ENCODE results near the gene TRIM65.
"Not testable (repeated sequence)": the region's sequence is repeated elsewhere in the genome, so short reads cannot be mapped to it uniquely, and the experiment has no call there.

Gene TRIM65

GRCh38 chr17:75868730-75869281, 27.9 kb downstream of the TRIM65 start:
- H3K9ac ChIP-seq (ENCODE audit: low read length in 5 of 5); H3K4me3 ChIP-seq (ENCODE audit: low read depth in 1 of 5, low read length in 5 of 5); H3K36me3 ChIP-seq (ENCODE audit: control insufficient read depth in 5 of 5, insufficient read depth in 5 of 5, low read length in 5 of 5); H3K9me3 ChIP-seq (ENCODE audit: control insufficient read depth in 5 of 5, low read length in 5 of 5): not testable (repeated sequence)
- peaks cover 18 to 43% (median 37%) of the 10 kb centered on the region in 5 donors for H3K4me1 ChIP-seq (ENCODE audit: control insufficient read depth in 5 of 5, insufficient read depth in 5 of 5, low read length in 5 of 5)
- peak overlapping the region; percentile 62 for H3K27ac ChIP-seq (ENCODE audit: low read depth, low read length)
- H3K27me3 ChIP-seq (ENCODE audit: control insufficient read depth in 5 of 5, insufficient read depth in 4 of 5, low read length in 5 of 5): peaks cover 0 to 16% (median 0%) of the 10 kb centered on the region in 5 donors

- H3K9ac ChIP-seq (ENCODE audit: low read length in 5 of 5): not testable (repeated sequence)
Measured at GRCh38 chr17:75865404-75866188, 31.2 kb downstream of the TRIM65 start.

DNA sequence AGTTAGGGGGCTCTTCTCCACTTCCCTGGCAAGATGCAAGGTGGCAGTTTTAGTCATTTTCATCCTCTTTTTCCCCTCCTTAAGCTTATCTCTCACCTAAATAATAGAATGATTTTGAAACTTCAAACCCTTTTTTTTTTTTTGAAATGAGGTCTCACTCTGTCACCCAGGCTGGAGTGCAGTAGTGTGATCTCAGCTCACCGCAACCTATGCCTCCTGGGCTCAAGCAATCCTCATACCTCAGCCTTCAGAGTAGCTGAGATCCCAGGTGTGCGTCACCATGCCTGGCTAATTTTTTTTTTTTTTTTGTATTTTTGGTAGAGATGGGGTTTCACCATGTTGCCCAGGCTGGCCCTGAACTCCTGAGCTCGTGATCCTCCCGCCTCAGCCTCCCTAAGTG, 31.9 kb downstream of the TRIM65 start:
- Histone ChIP-seq H3K4me1 (ENCODE audit: control insufficient read depth in 5 of 5, insufficient read depth in 5 of 5, low read length in 5 of 5) (peaks cover 9 to 26% (median 19%) of the 10 kb centered on the region in 5 donors), H3K27me3 (ENCODE audit: control insufficient read depth in 5 of 5, insufficient read depth in 4 of 5, low read length in 5 of 5) (peaks cover 0 to 12% (median 0%) of the 10 kb centered on the region in 5 donors), H3K27ac (ENCODE audit: low read depth, low read length) (peak overlapping the region; percentile 23), H3K9ac (ENCODE audit: low read length in 5 of 5) (peak overlapping the region in 1 of 5 donors; percentile 51)
- H3K9me3 ChIP-seq (ENCODE audit: control insufficient read depth in 5 of 5, low read length in 5 of 5); H3K36me3 ChIP-seq (ENCODE audit: control insufficient read depth in 5 of 5, insufficient read depth in 5 of 5, low read length in 5 of 5); H3K4me3 ChIP-seq (ENCODE audit: low read depth in 1 of 5, low read length in 5 of 5): not testable (repeated sequence)

More at GRCh38 chr17:75865404-75866188, 31.2 kb downstream of the TRIM65 start:
- Histone ChIP-seq H3K4me1 (ENCODE audit: control insufficient read depth in 5 of 5, insufficient read depth in 5 of 5, low read length in 5 of 5) (peaks cover 9 to 28% (median 21%) of the 10 kb centered on the region in 5 donors), H3K27me3 (ENCODE audit: control insufficient read depth in 5 of 5, insufficient read depth in 4 of 5, low read length in 5 of 5) (peaks cover 0 to 13% (median 0%) of the 10 kb centered on the region in 5 donors), H3K27ac (ENCODE audit: low read depth, low read length) (peak overlapping the region; percentile 23)
- H3K9me3 ChIP-seq (ENCODE audit: control insufficient read depth in 5 of 5, low read length in 5 of 5); H3K36me3 ChIP-seq (ENCODE audit: control insufficient read depth in 5 of 5, insufficient read depth in 5 of 5, low read length in 5 of 5); H3K4me3 ChIP-seq (ENCODE audit: low read depth in 1 of 5, low read length in 5 of 5): not testable (repeated sequence)

DNA sequence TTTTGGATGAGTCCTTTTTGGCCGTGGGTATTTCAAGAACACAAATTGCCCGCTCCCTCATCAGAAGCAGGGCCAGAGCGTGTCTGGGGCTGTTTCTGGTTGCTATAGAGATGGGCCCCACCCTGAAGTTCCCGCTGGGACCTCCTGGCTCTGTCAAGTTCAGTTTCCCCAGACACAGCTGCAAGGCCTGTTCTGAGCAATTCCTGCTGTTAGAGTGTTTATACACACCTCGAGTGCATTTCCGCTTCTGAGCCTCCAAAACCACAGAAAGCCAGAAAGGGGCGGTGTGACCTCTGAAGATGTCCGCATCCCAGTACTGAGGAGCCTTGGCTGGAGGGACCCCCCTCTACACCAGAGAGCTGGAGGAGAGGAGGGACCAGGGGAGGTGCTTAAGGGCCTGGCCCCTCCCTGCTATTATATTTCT, 32.3 kb downstream of the TRIM65 start:
- peak overlapping the region; percentile 23 for H3K27ac ChIP-seq (ENCODE audit: low read depth, low read length)
- peaks cover 9 to 22% (median 14%) of the 10 kb centered on the region in 5 donors for H3K4me1 ChIP-seq (ENCODE audit: control insufficient read depth in 5 of 5, insufficient read depth in 5 of 5, low read length in 5 of 5)
- peaks cover 0 to 8% (median 0%) of the 10 kb centered on the region in 5 donors for H3K27me3 ChIP-seq (ENCODE audit: control insufficient read depth in 5 of 5, insufficient read depth in 4 of 5, low read length in 5 of 5)
- peak overlapping the region in 1 of 5 donors; percentile 6 for H3K4me3 ChIP-seq (ENCODE audit: low read depth in 1 of 5, low read length in 5 of 5)
- no peaks in the 10 kb centered on the region for H3K9me3 ChIP-seq (ENCODE audit: control insufficient read depth in 5 of 5, low read length in 5 of 5)
- H3K36me3 ChIP-seq (ENCODE audit: control insufficient read depth in 5 of 5, insufficient read depth in 5 of 5, low read length in 5 of 5): no peaks in the 10 kb centered on the region
- H3K9ac ChIP-seq (ENCODE audit: low read length in 5 of 5): peak overlapping the region in 1 of 5 donors; percentile 51

DNA sequence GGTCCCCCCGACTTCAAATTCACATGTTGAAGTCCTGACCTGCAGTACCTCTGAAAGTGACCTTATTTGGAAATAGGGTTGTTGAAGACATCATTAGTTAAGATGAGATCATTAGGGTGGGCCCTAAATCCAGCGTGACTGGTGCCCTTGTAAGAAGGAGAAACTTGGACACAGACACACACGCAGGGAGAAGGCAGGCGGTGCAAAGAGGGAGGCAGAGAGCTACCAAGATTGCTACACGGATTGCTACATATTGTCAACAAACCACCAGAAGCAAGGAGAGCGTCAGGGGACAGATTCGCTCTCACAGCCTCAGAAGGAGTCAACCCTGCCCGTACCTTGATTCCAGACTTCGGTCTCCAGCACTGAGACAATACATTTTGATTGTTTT, 34.8 kb downstream of the TRIM65 start:
- Histone ChIP-seq H3K27me3 (ENCODE audit: control insufficient read depth in 5 of 5, insufficient read depth in 4 of 5, low read length in 5 of 5) (no peaks in the 10 kb centered on the region), H3K9ac (ENCODE audit: low read length in 5 of 5) (no peak overlapping the region), H3K36me3 (ENCODE audit: control insufficient read depth in 5 of 5, insufficient read depth in 5 of 5, low read length in 5 of 5) (no peaks in the 10 kb centered on the region), H3K9me3 (ENCODE audit: control insufficient read depth in 5 of 5, low read length in 5 of 5) (no peaks in the 10 kb centered on the region), H3K4me1 (ENCODE audit: control insufficient read depth in 5 of 5, insufficient read depth in 5 of 5, low read length in 5 of 5) (peaks cover 7 to 28% (median 9%) of the 10 kb centered on the region in 5 donors), H3K4me3 (ENCODE audit: low read depth in 1 of 5, low read length in 5 of 5) (no peak overlapping the region), H3K27ac (ENCODE audit: low read depth, low read length) (no peak overlapping the region)

DNA sequence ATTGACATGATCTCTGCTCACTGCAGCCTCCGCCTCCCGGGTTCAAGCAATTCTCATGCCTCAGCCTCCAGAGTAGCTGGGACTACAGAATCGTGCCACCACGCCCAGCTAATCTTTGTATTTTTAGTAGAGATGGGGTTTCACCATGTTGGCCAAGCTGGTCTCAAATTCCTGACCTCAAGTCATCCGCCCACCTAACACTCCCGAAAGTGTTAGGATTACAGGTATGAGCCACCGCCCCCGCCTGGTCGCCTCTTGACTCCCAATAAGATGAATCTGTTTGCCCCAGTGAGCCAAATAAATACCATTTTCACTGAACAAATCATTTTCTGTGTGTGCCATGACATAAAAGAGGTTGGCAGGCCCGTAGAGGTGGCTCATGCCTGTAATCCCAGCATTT, 37.4 kb downstream of the TRIM65 start:
- not testable (repeated sequence) for H3K27me3 ChIP-seq (ENCODE audit: control insufficient read depth in 5 of 5, insufficient read depth in 4 of 5, low read length in 5 of 5); H3K36me3 ChIP-seq (ENCODE audit: control insufficient read depth in 5 of 5, insufficient read depth in 5 of 5, low read length in 5 of 5); H3K9ac ChIP-seq (ENCODE audit: low read length in 5 of 5); H3K4me3 ChIP-seq (ENCODE audit: low read depth in 1 of 5, low read length in 5 of 5); H3K9me3 ChIP-seq (ENCODE audit: control insufficient read depth in 5 of 5, low read length in 5 of 5)
- Histone ChIP-seq H3K4me1 (ENCODE audit: control insufficient read depth in 5 of 5, insufficient read depth in 5 of 5, low read length in 5 of 5) (peaks cover 7 to 33% (median 15%) of the 10 kb centered on the region in 5 donors), H3K27ac (ENCODE audit: low read depth, low read length) (peak overlapping the region; percentile 54)

- H3K27ac ChIP-seq (ENCODE audit: low read depth, low read length): peak overlapping the region; percentile 94
- H3K9ac ChIP-seq (ENCODE audit: low read length in 5 of 5): peak overlapping the region; percentile 68 to 93 (median 87)
- H3K9me3 ChIP-seq (ENCODE audit: control insufficient read depth in 5 of 5, low read length in 5 of 5): no peaks in the 10 kb centered on the region
- peak overlapping the region; percentile 71 to 87 (median 82) for H3K4me3 ChIP-seq (ENCODE audit: low read depth in 1 of 5, low read length in 5 of 5)
- peaks cover 0 to 2% (median 0%) of the 10 kb centered on the region in 5 donors for H3K27me3 ChIP-seq (ENCODE audit: control insufficient read depth in 5 of 5, insufficient read depth in 4 of 5, low read length in 5 of 5)
- H3K4me1 ChIP-seq (ENCODE audit: control insufficient read depth in 5 of 5, insufficient read depth in 5 of 5, low read length in 5 of 5): peaks cover 11 to 45% (median 31%) of the 10 kb centered on the region in 5 donors
- peaks cover 0 to 6% (median 4%) of the 10 kb centered on the region in 5 donors for H3K36me3 ChIP-seq (ENCODE audit: control insufficient read depth in 5 of 5, insufficient read depth in 5 of 5, low read length in 5 of 5)
Measured at GRCh38 chr17:75856062-75856756, 40.5 kb downstream of the TRIM65 start.

GRCh38 chr17:75855310-75856061, 41.3 kb downstream of the TRIM65 start, which contains the start of gene WBP2:
TSS of gene WBP2 (minus strand) at chr17:75855335. CDS start at chr17:75855297, 38 bp downstream.
- Histone ChIP-seq H3K4me1 (ENCODE audit: control insufficient read depth in 5 of 5, insufficient read depth in 5 of 5, low read length in 5 of 5) (peaks cover 13 to 50% (median 39%) of the 10 kb centered on the region in 5 donors), H3K9ac (ENCODE audit: low read length in 5 of 5) (peak within 1 kb of the TSS; percentile 68 to 96 (median 93)), H3K36me3 (ENCODE audit: control insufficient read depth in 5 of 5, insufficient read depth in 5 of 5, low read length in 5 of 5) (peaks cover 0 to 13% (median 11%) of the 10 kb centered on the region in 5 donors), H3K27me3 (ENCODE audit: control insufficient read depth in 5 of 5, insufficient read depth in 4 of 5, low read length in 5 of 5) (peaks cover 0 to 2% (median 0%) of the 10 kb centered on the region in 5 donors), H3K9me3 (ENCODE audit: control insufficient read depth in 5 of 5, low read length in 5 of 5) (no peaks in the 10 kb centered on the region), H3K27ac (ENCODE audit: low read depth, low read length) (peak within 1 kb of the TSS; percentile 94), H3K4me3 (ENCODE audit: low read depth in 1 of 5, low read length in 5 of 5) (peak within 1 kb of the TSS; percentile 73 to 89 (median 86))

- Histone ChIP-seq H3K4me3 (ENCODE audit: low read depth in 1 of 5, low read length in 5 of 5) (peak overlapping the region; percentile 73 to 89 (median 86)), H3K27me3 (ENCODE audit: control insufficient read depth in 5 of 5, insufficient read depth in 4 of 5, low read length in 5 of 5) (peaks cover 0 to 2% (median 0%) of the 10 kb centered on the region in 5 donors), H3K9ac (ENCODE audit: low read length in 5 of 5) (peak overlapping the region; percentile 68 to 96 (median 90)), H3K36me3 (ENCODE audit: control insufficient read depth in 5 of 5, insufficient read depth in 5 of 5, low read length in 5 of 5) (peaks cover 0 to 17% (median 14%) of the 10 kb centered on the region in 5 donors), H3K4me1 (ENCODE audit: control insufficient read depth in 5 of 5, insufficient read depth in 5 of 5, low read length in 5 of 5) (peaks cover 15 to 54% (median 42%) of the 10 kb centered on the region in 5 donors), H3K9me3 (ENCODE audit: control insufficient read depth in 5 of 5, low read length in 5 of 5) (no peaks in the 10 kb centered on the region), H3K27ac (ENCODE audit: low read depth, low read length) (peak overlapping the region; percentile 94)
Measured at GRCh38 chr17:75854881-75855309, 41.9 kb downstream of the TRIM65 start.

Data from subcutaneous abdominal adipose tissue (tissue), 5 donors.